Uterus (tissue), 2 donors: ENCODE data around the gene TDP1.

ENCODE experiments used
- CTCF ChIP-seq, 4 experiments: fragments of 200-600 bp in 2 of 4; fragments of 450-650 bp in 2 of 4; sonication (generic) in 2 of 4; IDR thresholded peaks; one replicate each; pipeline ENCODE4 v1.5.1; 2016 to 2019; ENCODE audit warnings: antibody characterized with exemption in 4 of 4, mild to moderate bottlenecking in 2 of 4, moderate library complexity in 1 of 4
- POLR2A ChIP-seq, 2 donors: fragments of 450-650 bp; IDR thresholded peaks; one replicate each; pipeline ENCODE4 v1.6.1; 2016; ENCODE audit warnings: antibody characterized with exemption in 2 of 2, mild to moderate bottlenecking in 1 of 2, moderate library complexity in 1 of 2

- TF ChIP-seq POLR2A (IDR thresholded peaks at IDR 0.05) (no peak), CTCF (IDR thresholded peaks at IDR 0.05) (no peak)
These were observed 19.0 kb upstream of the TDP1 start for GRCh38 chr14:89936654-89937185.
